Large intestine (tissue), 3 donors: ENCODE results near the gene PNKD. TPM values are rescaled to one million over a fixed set of nuclear protein-coding genes. Genes with fewer than 3 reads are reported as not detected.
A peak's percentile ranks its signal among the peaks of the same experiment; 100 is the strongest.
"Not testable (repeated sequence)": the region's sequence is repeated elsewhere in the genome, so short reads cannot be mapped to it uniquely, and the experiment has no call there.

Experiments
- DNase-seq, 2 donors: peaks; one replicate each; pipeline versions ENCODE4 v3.0.0 to v3.0.0-alpha.2; 2013
- H3K27ac ChIP-seq: one replicate; pipeline ENCODE4 v1.5.1; 2013; ENCODE audit warnings: low read length
- H3K27me3 ChIP-seq: 2 replicates; pipeline ENCODE4 v1.6.1; 2013; ENCODE audit warnings: low read length; ENCODE audit not compliant: control insufficient read depth, insufficient read depth
- H3K36me3 ChIP-seq: 2 replicates; pipeline ENCODE4 v1.6.1; 2013; ENCODE audit warnings: low read length; ENCODE audit not compliant: control insufficient read depth, insufficient read depth
- H3K4me1 ChIP-seq: one replicate; pipeline ENCODE4 v1.6.1; 2013; ENCODE audit warnings: low read length; ENCODE audit not compliant: control insufficient read depth, insufficient read depth
- H3K4me3 ChIP-seq: one replicate; pipeline ENCODE4 v1.5.1; 2013; ENCODE audit warnings: low read length
- H3K9me3 ChIP-seq: one replicate; pipeline ENCODE4 v1.6.1; 2013; ENCODE audit warnings: mild to moderate bottlenecking, low read depth, low read length, moderate library complexity; ENCODE audit not compliant: control insufficient read depth
- WGBS: methylation state at CpG from one replicate; pipeline ENCODE4 v1.1.5; 2013; ENCODE audit warnings: low lambda C conversion rate; ENCODE audit not compliant: insufficient coverage; 5-methylcytosine and 5-hydroxymethylcytosine counted together
- polyA plus RNA-seq: library from polyadenylated mRNA; unstranded; fragments of 120-200 nt; gene quantifications from one replicate; pipeline ENCODE4 v1.2.1, GENCODE V29; 2013

PNKD gene
- polyA plus RNA-seq, 1 donor = 103 TPM

DNA sequence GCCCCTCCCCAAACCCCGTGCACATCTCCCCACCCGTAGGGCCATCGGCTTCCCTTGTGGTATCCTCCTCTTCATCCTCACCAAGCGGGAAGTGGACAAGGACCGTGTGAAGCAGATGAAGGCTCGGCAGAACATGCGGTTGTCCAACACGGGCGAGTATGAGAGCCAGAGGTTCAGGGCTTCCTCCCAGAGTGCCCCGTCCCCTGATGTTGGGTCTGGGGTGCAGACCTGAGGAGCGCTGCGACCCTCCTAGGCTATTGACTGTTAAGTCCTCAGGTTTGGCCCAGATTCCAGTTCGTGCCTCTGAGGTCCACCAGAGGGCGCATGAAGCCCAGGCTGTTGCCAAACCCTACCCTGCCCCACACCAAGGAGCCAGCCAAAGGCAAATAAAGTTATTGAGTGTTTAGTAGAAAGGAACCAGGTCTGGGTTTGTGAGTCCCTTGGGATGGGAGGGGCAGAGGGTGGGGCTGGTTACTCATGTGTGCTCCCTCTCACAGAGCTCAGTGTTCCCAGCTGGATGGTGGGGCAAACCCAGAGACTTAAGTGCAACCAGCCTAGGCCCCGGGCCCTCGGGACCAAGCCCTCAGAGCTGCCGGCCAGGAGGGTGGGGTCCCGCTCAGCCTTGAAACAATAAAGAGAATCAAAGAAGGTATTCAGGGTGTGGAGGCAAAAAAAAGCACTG is 2.4 kb downstream of the PNKD start:
- H3K9me3 ChIP-seq = no peaks in the 10 kb centered on the region
- no peak overlapping the region for H3K4me3 ChIP-seq
- H3K27ac ChIP-seq = peak overlapping the region; percentile 65
- no CpG with 5 or more reads among the region's 18 CpGs for WGBS
- no peaks in the 10 kb centered on the region for H3K27me3 ChIP-seq
- H3K4me1 ChIP-seq = peaks cover 19% of the 10 kb centered on the region
- peaks cover 46% of the 10 kb centered on the region for H3K36me3 ChIP-seq
- DNase-seq = peak; percentile 87 to 90

DNA sequence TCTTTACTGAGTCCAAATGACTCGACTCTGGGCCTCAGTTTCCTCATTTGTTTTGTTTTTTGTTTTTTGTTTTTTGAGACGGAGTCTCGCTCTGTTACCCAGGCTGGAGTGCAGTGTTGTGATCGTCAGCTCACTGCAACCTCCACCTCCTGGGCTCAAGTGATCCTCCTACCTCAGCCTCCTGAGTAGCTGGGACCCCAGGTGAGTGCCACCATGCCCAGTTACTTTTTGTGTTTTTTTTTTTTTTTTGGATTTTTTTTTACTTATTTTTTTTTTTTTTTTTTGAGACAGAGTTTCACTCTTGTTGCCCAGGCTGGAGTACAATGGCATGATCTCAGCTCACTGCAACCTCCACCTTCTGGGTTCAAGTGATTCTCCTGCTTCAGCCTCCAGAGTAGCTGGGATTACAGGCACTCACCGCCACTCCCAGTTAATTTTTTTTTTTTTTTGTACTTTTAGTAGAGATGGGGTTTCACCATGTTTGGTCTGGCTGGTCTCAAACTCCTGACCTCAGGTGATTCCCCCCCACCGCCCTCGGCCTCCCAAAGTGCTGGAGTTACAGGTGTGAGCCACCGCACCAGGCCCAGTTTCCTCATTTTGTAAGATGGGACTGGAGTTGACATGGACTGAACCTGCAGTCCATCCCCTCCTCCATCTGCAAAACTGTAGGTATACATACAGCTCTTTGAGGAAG is 3.0 kb downstream of the PNKD start:
- H3K27me3 ChIP-seq, H3K9me3 ChIP-seq, H3K4me3 ChIP-seq, DNase-seq: not testable (repeated sequence)
- H3K4me1 ChIP-seq = peaks cover 19% of the 10 kb centered on the region
- peak overlapping the region; percentile 65 for H3K27ac ChIP-seq
- WGBS = 33% methylated on average over 1 of the region's 8 CpGs
- peaks cover 52% of the 10 kb centered on the region for H3K36me3 ChIP-seq

DNA sequence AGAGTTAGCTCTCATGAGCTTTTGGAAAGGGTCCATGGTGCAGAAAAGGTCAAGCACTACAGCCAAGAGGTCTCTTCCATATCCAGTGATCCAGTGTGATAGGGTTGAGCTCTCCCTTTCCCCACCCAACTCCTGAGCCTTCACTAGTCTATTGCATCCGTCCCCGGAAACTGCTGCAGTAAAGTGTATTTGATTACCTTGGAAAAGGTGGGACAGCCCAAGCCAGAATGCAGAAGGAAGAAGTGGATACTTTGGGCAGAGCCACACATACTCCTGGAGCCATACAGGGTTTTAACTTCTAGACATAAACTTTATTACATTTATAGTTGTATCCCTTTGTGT is 3.6 kb downstream of the PNKD start:
- H3K27ac ChIP-seq = peak overlapping the region; percentile 30
- no CpG with 5 or more reads among the region's 2 CpGs for WGBS
- no peak for DNase-seq
- no peaks in the 10 kb centered on the region for H3K9me3 ChIP-seq
- H3K4me1 ChIP-seq = peaks cover 19% of the 10 kb centered on the region
- H3K27me3 ChIP-seq = no peaks in the 10 kb centered on the region
- H3K4me3 ChIP-seq = no peak overlapping the region
- H3K36me3 ChIP-seq = peaks cover 57% of the 10 kb centered on the region

DNA sequence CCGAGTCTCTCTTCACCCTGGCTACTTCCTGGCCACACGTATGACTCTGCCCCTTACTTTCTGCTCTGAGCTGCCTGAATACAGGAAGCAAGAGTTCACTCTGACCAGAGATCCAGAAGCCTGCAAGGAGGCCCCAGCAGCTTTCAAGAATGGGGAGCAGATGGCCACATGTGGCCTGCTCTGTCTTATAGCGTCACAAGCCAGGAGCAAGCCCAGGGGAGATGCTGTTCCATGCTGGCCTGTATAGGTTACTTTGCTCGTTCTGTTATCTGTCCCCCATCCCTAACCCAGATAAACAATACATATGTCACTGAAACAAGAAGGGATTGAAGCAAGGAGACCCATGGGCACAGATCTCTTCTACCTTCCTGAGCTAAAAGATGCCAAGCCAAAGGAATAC is 4.3 kb downstream of the PNKD start:
- DNase-seq = no peak
- no peak overlapping the region for H3K4me3 ChIP-seq
- 86% methylated on average over 1 of the region's 4 CpGs for WGBS
- H3K36me3 ChIP-seq = peaks cover 64% of the 10 kb centered on the region
- H3K4me1 ChIP-seq = peaks cover 19% of the 10 kb centered on the region
- peak overlapping the region; percentile 30 for H3K27ac ChIP-seq
- no peaks in the 10 kb centered on the region for H3K27me3 ChIP-seq
- H3K9me3 ChIP-seq = no peaks in the 10 kb centered on the region

DNA sequence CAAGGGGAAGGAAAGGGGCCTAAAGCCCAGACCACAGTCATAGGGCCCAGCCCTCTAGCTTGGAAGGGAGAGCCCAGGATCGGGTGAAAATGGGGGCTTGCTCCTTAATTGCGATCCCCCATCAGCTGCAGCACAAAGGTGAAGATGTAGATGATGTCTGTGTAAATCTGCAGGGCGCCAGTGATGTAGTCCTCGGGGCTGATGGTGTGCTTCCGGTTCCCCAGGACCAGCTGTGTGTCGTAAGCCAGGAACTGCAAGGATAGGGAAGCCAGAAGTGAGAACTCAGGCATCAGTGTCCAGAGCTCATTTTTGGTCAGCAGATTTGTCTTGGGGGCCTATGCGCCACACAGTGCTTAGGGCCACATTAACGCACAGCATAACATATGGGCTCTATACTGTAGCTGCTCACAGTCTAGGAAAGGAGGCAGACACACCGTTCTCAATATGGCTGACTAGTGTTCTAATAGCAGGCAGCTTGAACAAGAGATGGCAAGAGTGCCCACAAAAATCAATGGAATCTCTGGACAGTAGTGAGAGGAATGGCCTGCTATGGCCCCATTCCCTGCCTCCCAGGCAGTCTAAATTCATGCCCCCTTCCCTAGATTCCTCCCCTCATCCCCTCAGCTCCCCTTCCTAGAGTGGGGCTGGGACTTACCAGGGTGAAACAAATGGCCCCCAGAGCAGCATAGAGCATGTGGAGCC is 5.2 kb downstream of the PNKD start:
- no peaks in the 10 kb centered on the region for H3K9me3 ChIP-seq
- no peak overlapping the region for H3K27ac ChIP-seq
- H3K4me1 ChIP-seq = peaks cover 19% of the 10 kb centered on the region
- H3K36me3 ChIP-seq = peaks cover 74% of the 10 kb centered on the region
- WGBS = no CpG with 5 or more reads among the region's 9 CpGs
- no peak overlapping the region for H3K4me3 ChIP-seq
- DNase-seq = no peak
- no peaks in the 10 kb centered on the region for H3K27me3 ChIP-seq

DNA sequence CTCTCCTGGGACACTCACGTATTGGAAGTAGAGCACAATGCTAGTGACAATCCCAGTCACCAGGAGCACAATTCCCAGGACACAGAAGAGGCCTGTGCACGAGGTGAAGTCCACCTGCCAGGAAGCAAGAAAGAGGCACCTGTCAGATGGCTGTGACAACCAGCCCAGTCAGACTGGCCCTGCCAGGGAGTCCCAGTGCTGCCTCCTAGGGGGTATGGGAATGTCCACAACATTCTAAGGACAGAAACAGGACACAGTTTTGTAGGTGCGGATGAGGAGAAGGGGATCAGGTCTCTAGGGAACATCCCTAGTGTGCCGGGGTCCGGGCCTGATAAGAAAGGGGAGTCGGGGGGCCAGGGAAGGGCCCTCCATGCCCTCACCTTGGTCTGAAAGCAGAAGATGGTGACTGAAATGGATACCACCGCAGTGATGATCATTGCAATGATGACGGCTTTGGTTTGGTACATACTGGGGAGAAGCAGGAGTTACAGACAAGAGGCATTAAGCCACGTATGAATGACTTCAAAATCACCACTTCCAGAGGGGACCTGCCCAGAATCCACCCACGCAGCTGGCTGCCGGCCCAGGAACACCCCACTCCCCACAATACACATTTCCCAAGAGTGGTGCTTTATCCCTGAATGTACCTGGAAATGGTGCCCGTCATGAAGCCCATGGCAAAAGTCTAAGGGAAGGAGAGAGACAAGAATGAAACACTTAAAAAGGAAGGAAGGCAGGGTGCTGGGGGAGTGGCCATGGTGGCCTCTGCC is 6.9 kb downstream of the PNKD start:
- no peak for DNase-seq
- no peak overlapping the region for H3K27ac ChIP-seq
- no peaks in the 10 kb centered on the region for H3K27me3 ChIP-seq
- H3K36me3 ChIP-seq = peaks cover 85% of the 10 kb centered on the region
- H3K4me1 ChIP-seq = peaks cover 8% of the 10 kb centered on the region
- H3K9me3 ChIP-seq = no peaks in the 10 kb centered on the region
- no peak overlapping the region for H3K4me3 ChIP-seq
- WGBS = no CpG with 5 or more reads among the region's 12 CpGs

DNA sequence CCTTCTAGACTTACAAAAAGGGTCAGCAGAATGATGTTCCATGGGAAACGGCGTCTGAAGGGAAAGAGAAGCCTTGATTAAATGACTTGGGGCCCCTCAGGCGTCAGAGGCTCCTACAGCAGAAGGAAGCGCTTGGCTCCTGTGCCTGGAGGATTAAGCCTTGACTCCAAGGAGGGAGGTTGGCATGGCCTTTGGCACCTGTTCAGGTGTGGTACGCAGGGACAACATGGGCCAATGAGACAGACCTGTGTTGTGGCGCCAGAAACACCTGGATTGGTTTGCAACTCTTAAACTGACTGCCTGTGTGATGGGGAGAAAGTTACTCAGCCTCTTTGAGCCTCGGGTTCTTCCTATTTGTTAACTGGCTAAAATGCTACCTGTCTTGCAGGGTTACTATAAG is 7.6 kb downstream of the PNKD start:
- H3K4me1 ChIP-seq = peaks cover 6% of the 10 kb centered on the region
- no peak for DNase-seq
- H3K27me3 ChIP-seq = no peaks in the 10 kb centered on the region
- WGBS = no CpG with 5 or more reads among the region's 7 CpGs
- H3K4me3 ChIP-seq = no peak overlapping the region
- H3K27ac ChIP-seq = no peak overlapping the region
- H3K36me3 ChIP-seq = peaks cover 92% of the 10 kb centered on the region
- no peaks in the 10 kb centered on the region for H3K9me3 ChIP-seq

DNA sequence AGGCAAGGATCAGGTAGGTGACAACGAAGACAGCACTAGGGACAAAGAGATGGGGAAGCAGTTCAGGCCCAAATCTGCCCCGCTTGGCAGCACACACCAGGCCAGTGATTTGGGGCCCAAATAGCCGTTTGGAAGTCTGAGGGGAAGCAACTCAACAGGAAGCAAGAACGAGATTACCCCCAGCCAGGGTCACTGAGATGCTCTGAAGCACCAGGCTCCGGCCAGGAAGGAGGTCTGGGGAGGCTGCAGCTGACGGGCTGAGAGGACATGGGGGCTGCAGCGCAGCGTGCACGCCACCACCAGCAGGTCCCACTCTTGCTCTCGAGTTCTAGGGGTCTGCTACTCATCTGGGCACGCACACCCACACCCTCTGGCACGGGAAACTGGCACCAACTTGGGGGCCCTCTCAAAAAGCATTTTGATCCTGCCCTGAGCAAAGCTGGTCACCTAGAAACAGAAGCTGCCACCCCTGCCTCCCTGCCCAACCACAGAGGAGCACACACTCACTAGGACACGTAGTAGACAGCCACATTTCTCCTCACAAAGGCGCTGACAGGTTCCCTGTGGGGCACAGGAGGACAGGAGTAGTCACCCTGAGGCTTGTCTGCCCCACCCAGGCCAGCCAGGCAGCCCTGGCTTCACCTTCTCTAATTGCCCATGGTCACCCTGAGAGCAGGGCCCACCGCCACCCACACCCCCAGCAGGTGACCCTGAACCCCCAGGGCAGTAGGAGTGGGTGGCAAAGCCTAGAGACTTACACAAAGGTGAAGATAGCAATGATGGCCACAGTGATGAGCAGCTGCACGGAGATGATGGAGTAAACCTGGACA is 8.4 kb downstream of the PNKD start:
- no peak overlapping the region for H3K4me3 ChIP-seq
- WGBS = no CpG with 5 or more reads among the region's 16 CpGs
- no peaks in the 10 kb centered on the region for H3K27me3 ChIP-seq
- no peak for DNase-seq
- no peak overlapping the region for H3K27ac ChIP-seq
- peaks cover 13% of the 10 kb centered on the region for H3K4me1 ChIP-seq
- no peaks in the 10 kb centered on the region for H3K9me3 ChIP-seq
- peaks cover 96% of the 10 kb centered on the region for H3K36me3 ChIP-seq

DNA sequence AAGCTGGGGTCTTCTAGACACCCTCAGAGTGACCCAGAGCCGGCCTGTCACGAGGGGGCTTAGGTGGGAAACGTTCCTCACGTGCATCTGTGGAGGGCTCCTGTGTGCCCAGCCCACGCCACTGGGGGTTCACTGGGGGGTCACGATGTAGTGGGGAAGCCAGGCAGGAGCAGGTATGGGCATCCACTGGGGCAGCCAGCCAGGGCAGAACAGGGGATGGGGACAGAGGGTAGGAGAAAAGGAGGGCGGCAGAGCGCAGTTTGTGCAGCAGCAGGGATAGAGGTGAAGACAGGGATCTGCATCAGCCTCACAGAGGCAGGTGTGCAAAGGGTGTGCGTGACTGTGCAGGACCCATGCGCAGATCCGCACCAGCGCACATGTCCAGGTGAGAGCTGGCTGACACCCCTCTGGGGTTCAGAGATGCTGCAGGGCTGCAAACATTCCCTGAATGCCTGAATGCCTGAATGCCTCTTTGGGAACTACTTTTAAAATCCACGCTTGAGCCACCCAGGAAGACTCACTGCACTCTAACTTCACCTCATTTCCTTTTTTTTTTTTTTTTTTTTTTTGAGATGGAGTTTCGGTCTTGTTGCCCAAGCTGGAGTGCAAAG is 10.0 kb downstream of the PNKD start:
- 100% methylated on average over 2 of the region's 14 CpGs for WGBS
- Histone ChIP-seq H3K27me3 (no peaks in the 10 kb centered on the region), H3K36me3 (peaks cover 87% of the 10 kb centered on the region), H3K9me3 (no peaks in the 10 kb centered on the region), H3K27ac (no peak overlapping the region), H3K4me3 (no peak overlapping the region), H3K4me1 (peaks cover 27% of the 10 kb centered on the region)
- no peak for DNase-seq
